Measurements from ENCODE around the gene EPHA1. TPM values are rescaled to one million over a fixed set of nuclear protein-coding genes. Genes with fewer than 3 reads are reported as not detected.

EPHA1 gene
- total and polyA plus RNA-seq, 4 donors: 10.3 to 21.0 (median 11.3) TPM

DNA sequence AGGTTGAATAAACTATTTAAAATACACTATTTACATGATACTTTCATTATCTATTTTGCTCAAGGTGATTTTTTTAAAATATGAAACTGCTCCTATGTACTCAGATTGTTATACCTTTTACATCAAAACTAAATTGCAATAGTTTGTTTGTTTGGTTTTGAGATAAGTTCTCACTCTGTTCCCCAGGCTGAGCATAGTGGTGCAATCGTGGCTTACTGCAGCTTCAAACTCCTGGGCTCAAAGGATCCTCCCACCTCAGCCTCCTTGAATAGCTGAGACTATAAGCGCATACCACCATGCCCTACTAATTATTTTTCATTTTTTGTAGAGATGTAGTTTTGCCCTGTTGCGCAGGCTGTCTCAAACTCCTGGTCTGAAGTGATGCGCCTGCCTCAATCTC is 47.3 kb upstream of the EPHA1 start:
- Histone ChIP-seq H3K27me3 (ENCODE audit: control insufficient read depth in 4 of 4, insufficient read depth in 4 of 4, low read length in 3 of 4) (no peaks in the 10 kb centered on the region), H3K4me3 (ENCODE audit: low read depth in 1 of 3, low read length in 3 of 3) (no peak overlapping the region), H3K27ac (ENCODE audit: low read depth in 1 of 2, low read length in 2 of 2) (no peak overlapping the region), H3K4me1 (ENCODE audit: control insufficient read depth in 4 of 4, insufficient read depth in 4 of 4, low read length in 3 of 4) (no peaks in the 10 kb centered on the region), H3K36me3 (ENCODE audit: control insufficient read depth in 4 of 4, insufficient read depth in 3 of 4, low read depth in 1 of 4, low read length in 3 of 4) (no peaks in the 10 kb centered on the region), H3K9ac (ENCODE audit: low read depth in 1 of 2, low read length in 2 of 2) (no peak overlapping the region), H3K9me3 (ENCODE audit: control insufficient read depth in 4 of 4, low read length in 3 of 4) (no peaks in the 10 kb centered on the region)
- TF ChIP-seq RXRA (IDR thresholded peaks at IDR 0.05): no peak
- TF ChIP-seq, protein P1, sequence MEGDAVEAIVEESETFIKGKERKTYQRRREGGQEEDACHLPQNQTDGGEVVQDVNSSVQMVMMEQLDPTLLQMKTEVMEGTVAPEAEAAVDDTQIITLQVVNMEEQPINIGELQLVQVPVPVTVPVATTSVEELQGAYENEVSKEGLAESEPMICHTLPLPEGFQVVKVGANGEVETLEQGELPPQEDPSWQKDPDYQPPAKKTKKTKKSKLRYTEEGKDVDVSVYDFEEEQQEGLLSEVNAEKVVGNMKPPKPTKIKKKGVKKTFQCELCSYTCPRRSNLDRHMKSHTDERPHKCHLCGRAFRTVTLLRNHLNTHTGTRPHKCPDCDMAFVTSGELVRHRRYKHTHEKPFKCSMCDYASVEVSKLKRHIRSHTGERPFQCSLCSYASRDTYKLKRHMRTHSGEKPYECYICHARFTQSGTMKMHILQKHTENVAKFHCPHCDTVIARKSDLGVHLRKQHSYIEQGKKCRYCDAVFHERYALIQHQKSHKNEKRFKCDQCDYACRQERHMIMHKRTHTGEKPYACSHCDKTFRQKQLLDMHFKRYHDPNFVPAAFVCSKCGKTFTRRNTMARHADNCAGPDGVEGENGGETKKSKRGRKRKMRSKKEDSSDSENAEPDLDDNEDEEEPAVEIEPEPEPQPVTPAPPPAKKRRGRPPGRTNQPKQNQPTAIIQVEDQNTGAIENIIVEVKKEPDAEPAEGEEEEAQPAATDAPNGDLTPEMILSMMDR (IDR thresholded peaks at IDR 0.05; ENCODE audit: low read depth, low read length, missing input control): no peak
- no peak for TF ChIP-seq HNF4A (conservative IDR thresholded peaks at IDR 0.05)
- no peak for TF ChIP-seq FOXA2 (IDR thresholded peaks at IDR 0.05)
- TF ChIP-seq GABPA (IDR thresholded peaks at IDR 0.05 in 1 of 2, conservative IDR thresholded peaks at IDR 0.05 in 1 of 2): no peak
- TF ChIP-seq, protein P2, sequence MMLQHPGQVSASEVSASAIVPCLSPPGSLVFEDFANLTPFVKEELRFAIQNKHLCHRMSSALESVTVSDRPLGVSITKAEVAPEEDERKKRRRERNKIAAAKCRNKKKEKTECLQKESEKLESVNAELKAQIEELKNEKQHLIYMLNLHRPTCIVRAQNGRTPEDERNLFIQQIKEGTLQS (IDR thresholded peaks at IDR 0.05): no peak
- no peak for DNase-seq (ENCODE audit: low spot score)
- WGBS: 85% methylated on average over 4 of the region's 4 CpGs

DNA sequence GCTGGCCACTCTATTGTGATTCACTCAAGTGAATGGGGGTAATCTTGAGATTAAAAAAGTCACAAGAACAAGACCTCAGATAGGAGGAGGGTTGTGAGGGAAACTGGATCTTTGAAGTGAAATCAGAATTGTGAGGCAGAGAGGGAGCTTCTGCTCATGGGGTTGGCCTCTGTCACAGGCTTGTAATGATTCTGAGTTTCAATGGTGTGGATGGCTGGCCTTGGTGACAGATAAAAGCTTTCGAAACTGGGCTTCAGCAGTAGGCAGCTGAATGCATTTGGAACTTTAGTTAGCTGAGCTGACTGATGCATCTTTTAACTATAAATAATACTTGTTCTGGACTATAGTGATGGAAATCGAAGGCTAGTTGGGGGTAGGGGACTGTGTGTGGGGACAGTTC is 46.8 kb upstream of the EPHA1 start:
- Histone ChIP-seq H3K4me3 (ENCODE audit: low read depth in 1 of 3, low read length in 3 of 3) (no peak overlapping the region), H3K36me3 (ENCODE audit: control insufficient read depth in 4 of 4, insufficient read depth in 3 of 4, low read depth in 1 of 4, low read length in 3 of 4) (no peaks in the 10 kb centered on the region), H3K4me1 (ENCODE audit: control insufficient read depth in 4 of 4, insufficient read depth in 4 of 4, low read length in 3 of 4) (no peaks in the 10 kb centered on the region), H3K27me3 (ENCODE audit: control insufficient read depth in 4 of 4, insufficient read depth in 4 of 4, low read length in 3 of 4) (no peaks in the 10 kb centered on the region), H3K9ac (ENCODE audit: low read depth in 1 of 2, low read length in 2 of 2) (no peak overlapping the region), H3K9me3 (ENCODE audit: control insufficient read depth in 4 of 4, low read length in 3 of 4) (no peaks in the 10 kb centered on the region), H3K27ac (ENCODE audit: low read depth in 1 of 2, low read length in 2 of 2) (no peak overlapping the region)
- WGBS: 87% methylated on average over 2 of the region's 2 CpGs
- no peak for DNase-seq (ENCODE audit: low spot score)
- TF ChIP-seq NR2F2 (IDR thresholded peaks at IDR 0.05) (no peak), SP1 (IDR thresholded peaks at IDR 0.05) (no peak), HNF4A (conservative IDR thresholded peaks at IDR 0.05) (no peak), GABPA (IDR thresholded peaks at IDR 0.05 in 1 of 2, conservative IDR thresholded peaks at IDR 0.05 in 1 of 2) (no peak)

DNA sequence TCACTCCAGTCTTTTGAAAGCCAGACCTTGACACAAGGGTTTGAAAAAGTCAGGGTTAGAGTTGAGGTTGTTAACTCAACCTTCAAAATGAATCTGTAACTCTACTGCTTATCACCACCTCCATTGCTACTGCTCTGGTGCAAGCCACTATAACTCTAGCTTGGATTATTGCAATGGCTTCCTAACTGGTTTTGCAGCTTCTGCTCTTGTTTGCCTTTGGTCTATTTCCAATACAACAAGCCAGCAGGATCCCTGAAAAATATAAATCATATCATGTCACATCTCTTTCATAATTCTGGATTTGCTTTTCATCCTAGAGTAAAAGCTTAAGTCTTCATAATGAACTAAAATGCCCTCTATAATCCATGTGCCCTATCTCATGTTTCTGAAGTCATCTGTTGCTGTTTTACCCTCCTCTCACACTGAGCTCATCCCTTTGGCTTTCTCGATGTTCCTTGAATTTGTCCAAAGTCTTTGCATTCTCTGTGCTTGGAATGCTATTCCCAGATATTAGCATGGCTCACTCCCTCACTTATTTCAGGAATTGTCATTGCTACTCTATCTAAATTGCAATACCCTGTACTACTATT is 45.5 kb upstream of the EPHA1 start:
- Histone ChIP-seq H3K36me3 (ENCODE audit: control insufficient read depth in 4 of 4, insufficient read depth in 3 of 4, low read depth in 1 of 4, low read length in 3 of 4) (no peaks in the 10 kb centered on the region), H3K4me3 (ENCODE audit: low read depth in 1 of 3, low read length in 3 of 3) (no peak overlapping the region), H3K9me3 (ENCODE audit: control insufficient read depth in 4 of 4, low read length in 3 of 4) (no peaks in the 10 kb centered on the region), H3K27ac (ENCODE audit: low read depth in 1 of 2, low read length in 2 of 2) (no peak overlapping the region), H3K4me1 (ENCODE audit: control insufficient read depth in 4 of 4, insufficient read depth in 4 of 4, low read length in 3 of 4) (no peaks in the 10 kb centered on the region), H3K9ac (ENCODE audit: low read depth in 1 of 2, low read length in 2 of 2) (no peak overlapping the region), H3K27me3 (ENCODE audit: control insufficient read depth in 4 of 4, insufficient read depth in 4 of 4, low read length in 3 of 4) (no peaks in the 10 kb centered on the region)
- DNase-seq (ENCODE audit: low spot score): no peak
- 89% methylated on average over 1 of the region's 1 CpG for WGBS
- no peak for TF ChIP-seq HNF4A (conservative IDR thresholded peaks at IDR 0.05)
- no peak for TF ChIP-seq RAD21 (IDR thresholded peaks at IDR 0.05)
- no peak for TF ChIP-seq FOXA1 (IDR thresholded peaks at IDR 0.05)
- no peak for TF ChIP-seq TAF1 (conservative IDR thresholded peaks at IDR 0.05)
- TF ChIP-seq NR2F2 (IDR thresholded peaks at IDR 0.05): no peak
- no peak for TF ChIP-seq HNF4G (IDR thresholded peaks at IDR 0.05)

DNA sequence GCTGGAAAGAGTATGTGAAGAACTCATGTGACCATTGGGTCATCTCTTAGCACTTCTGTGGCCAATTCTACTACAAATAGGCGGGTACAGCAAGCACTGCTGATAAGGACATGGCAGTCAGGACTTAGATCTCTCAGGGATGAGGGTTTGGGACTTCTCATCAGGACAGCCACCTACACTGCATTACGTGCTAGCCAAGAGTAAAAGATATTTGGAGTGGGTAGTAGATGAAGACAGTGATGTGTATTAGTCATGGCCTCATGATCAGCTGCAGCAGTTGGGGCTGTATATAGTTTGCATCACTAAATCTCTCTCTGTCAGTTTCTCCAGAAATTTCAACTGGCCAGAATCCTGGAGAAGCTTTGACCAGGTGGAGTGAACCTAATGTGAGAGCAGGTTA is 43.8 kb upstream of the EPHA1 start:
- TF ChIP-seq EGR1 (IDR thresholded peaks at IDR 0.05; ENCODE audit: low read depth in 2 of 2): no peak
- TF ChIP-seq HNF4G (IDR thresholded peaks at IDR 0.05): no peak
- TF ChIP-seq, protein P3, sequence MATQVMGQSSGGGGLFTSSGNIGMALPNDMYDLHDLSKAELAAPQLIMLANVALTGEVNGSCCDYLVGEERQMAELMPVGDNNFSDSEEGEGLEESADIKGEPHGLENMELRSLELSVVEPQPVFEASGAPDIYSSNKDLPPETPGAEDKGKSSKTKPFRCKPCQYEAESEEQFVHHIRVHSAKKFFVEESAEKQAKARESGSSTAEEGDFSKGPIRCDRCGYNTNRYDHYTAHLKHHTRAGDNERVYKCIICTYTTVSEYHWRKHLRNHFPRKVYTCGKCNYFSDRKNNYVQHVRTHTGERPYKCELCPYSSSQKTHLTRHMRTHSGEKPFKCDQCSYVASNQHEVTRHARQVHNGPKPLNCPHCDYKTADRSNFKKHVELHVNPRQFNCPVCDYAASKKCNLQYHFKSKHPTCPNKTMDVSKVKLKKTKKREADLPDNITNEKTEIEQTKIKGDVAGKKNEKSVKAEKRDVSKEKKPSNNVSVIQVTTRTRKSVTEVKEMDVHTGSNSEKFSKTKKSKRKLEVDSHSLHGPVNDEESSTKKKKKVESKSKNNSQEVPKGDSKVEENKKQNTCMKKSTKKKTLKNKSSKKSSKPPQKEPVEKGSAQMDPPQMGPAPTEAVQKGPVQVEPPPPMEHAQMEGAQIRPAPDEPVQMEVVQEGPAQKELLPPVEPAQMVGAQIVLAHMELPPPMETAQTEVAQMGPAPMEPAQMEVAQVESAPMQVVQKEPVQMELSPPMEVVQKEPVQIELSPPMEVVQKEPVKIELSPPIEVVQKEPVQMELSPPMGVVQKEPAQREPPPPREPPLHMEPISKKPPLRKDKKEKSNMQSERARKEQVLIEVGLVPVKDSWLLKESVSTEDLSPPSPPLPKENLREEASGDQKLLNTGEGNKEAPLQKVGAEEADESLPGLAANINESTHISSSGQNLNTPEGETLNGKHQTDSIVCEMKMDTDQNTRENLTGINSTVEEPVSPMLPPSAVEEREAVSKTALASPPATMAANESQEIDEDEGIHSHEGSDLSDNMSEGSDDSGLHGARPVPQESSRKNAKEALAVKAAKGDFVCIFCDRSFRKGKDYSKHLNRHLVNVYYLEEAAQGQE (IDR thresholded peaks at IDR 0.05): no peak
- Histone ChIP-seq H3K9me3 (ENCODE audit: control insufficient read depth in 4 of 4, low read length in 3 of 4) (no peaks in the 10 kb centered on the region), H3K36me3 (ENCODE audit: control insufficient read depth in 4 of 4, insufficient read depth in 3 of 4, low read depth in 1 of 4, low read length in 3 of 4) (no peaks in the 10 kb centered on the region), H3K9ac (ENCODE audit: low read depth in 1 of 2, low read length in 2 of 2) (no peak overlapping the region), H3K27me3 (ENCODE audit: control insufficient read depth in 4 of 4, insufficient read depth in 4 of 4, low read length in 3 of 4) (no peaks in the 10 kb centered on the region), H3K4me3 (ENCODE audit: low read depth in 1 of 3, low read length in 3 of 3) (no peak overlapping the region), H3K27ac (ENCODE audit: low read depth in 1 of 2, low read length in 2 of 2) (no peak overlapping the region), H3K4me1 (ENCODE audit: control insufficient read depth in 4 of 4, insufficient read depth in 4 of 4, low read length in 3 of 4) (no peaks in the 10 kb centered on the region)
- 93% methylated on average over 2 of the region's 2 CpGs for WGBS
- no peak for DNase-seq (ENCODE audit: low spot score)
